ENCODE results near the gene HK3. TPM values are rescaled to one million over a fixed set of nuclear protein-coding genes. Genes with fewer than 3 reads are reported as not detected.

The HK3 gene, protein sequence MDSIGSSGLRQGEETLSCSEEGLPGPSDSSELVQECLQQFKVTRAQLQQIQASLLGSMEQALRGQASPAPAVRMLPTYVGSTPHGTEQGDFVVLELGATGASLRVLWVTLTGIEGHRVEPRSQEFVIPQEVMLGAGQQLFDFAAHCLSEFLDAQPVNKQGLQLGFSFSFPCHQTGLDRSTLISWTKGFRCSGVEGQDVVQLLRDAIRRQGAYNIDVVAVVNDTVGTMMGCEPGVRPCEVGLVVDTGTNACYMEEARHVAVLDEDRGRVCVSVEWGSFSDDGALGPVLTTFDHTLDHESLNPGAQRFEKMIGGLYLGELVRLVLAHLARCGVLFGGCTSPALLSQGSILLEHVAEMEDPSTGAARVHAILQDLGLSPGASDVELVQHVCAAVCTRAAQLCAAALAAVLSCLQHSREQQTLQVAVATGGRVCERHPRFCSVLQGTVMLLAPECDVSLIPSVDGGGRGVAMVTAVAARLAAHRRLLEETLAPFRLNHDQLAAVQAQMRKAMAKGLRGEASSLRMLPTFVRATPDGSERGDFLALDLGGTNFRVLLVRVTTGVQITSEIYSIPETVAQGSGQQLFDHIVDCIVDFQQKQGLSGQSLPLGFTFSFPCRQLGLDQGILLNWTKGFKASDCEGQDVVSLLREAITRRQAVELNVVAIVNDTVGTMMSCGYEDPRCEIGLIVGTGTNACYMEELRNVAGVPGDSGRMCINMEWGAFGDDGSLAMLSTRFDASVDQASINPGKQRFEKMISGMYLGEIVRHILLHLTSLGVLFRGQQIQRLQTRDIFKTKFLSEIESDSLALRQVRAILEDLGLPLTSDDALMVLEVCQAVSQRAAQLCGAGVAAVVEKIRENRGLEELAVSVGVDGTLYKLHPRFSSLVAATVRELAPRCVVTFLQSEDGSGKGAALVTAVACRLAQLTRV
- not detected in 2 replicates for total RNA-seq (2014; rRNA removed; shearing (Covaris generic))

DNA sequence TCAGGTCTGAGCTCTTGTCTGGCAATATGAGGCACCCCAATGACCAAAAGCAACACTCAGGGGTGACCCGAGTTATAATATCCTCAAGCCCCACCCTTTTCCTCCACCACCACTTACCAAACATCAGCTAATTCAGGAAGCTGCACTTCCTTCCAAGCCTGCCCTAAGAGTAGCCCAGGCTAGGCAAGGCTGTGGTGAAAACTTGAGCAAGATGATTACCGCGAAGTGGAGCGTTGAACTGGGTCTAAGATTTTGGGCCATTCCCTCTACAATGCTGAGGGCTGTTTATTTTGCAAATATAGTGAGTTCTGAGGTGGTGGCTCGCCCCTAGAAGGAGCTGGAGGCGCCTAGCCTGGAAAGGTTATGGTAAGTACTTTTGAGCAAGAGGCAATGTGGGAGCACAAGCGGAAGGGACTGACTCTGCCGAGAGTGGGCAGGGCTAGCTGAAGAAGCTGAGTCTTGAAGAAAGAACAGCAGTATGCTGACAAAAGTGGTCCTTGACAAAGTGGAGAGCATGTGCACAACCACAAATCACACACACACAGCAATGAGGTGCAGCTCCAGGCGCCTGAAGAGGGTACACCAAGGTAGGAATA lies at the start of gene HK3:
Gene HK3 (minus strand): TSS at position 51 of the 596 bp plus-strand sequence. CDS start 3,187 bp downstream, outside the sequence.
- H3K36me3 ChIP-seq, result peaks cover 25% of the 10 kb centered on the region
- H3K27ac ChIP-seq, result no peak within 1 kb of the TSS
- H3K27me3 ChIP-seq (replicated peaks), result no peaks in the 10 kb centered on the region; the same call in 1 of the 2 replicates
- peak in 1 of 2 experiments; percentile 36 for DNase-seq (ENCODE audit: low read depth in 1 of 2, low spot score in 2 of 2)
- H3K4me3 ChIP-seq, result no peak within 1 kb of the TSS
- no peaks in the 10 kb centered on the region for H3K9me3 ChIP-seq (replicated peaks)
- H3K4me1 ChIP-seq (replicated peaks), result no peaks in the 10 kb centered on the region

DNA sequence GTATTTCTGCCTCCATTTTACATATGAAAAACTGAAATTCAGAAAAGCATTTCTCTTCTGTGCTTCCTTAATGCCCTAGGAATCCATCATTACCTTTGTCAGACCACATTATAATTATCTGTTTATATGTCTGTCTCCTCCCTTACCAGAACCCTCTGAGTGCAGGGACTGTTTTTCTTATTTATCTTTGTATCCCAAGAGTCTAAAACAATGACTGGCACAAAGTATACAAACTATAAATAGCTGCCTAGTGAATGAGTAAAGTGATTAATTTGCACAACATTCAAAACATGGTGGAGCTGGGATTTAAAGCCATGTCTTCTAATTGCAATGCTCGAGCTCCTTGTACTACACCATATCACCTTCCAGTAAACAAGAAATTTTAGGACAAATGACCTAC lies 49.3 kb upstream of the HK3 start:
- no peak overlapping the region; the same call in 1 of the 2 replicates for H3K27ac ChIP-seq
- peaks cover 68% of the 10 kb centered on the region for H3K36me3 ChIP-seq
- no peaks in the 10 kb centered on the region for H3K27me3 ChIP-seq (replicated peaks)
- peaks cover 16% of the 10 kb centered on the region for H3K4me1 ChIP-seq (replicated peaks)
- H3K9me3 ChIP-seq (replicated peaks), result no peaks in the 10 kb centered on the region
- peak in 1 of 2 experiments; percentile 68 for DNase-seq (ENCODE audit: low read depth in 1 of 2, low spot score in 2 of 2)
- H3K4me3 ChIP-seq, result no peak overlapping the region

GRCh38 chr5:176947847-176948246 lies 48.7 kb upstream of the HK3 start:
- no peaks in the 10 kb centered on the region for H3K27me3 ChIP-seq (replicated peaks)
- DNase-seq (ENCODE audit: low read depth in 1 of 2, low spot score in 2 of 2), result peak in 1 of 2 experiments; percentile 28
- H3K36me3 ChIP-seq, result peaks cover 70% of the 10 kb centered on the region
- no peaks in the 10 kb centered on the region for H3K9me3 ChIP-seq (replicated peaks)
- no peak overlapping the region for H3K4me3 ChIP-seq
- no peak overlapping the region; the same call in 1 of the 2 replicates for H3K27ac ChIP-seq
- peaks cover 16% of the 10 kb centered on the region for H3K4me1 ChIP-seq (replicated peaks)

DNA sequence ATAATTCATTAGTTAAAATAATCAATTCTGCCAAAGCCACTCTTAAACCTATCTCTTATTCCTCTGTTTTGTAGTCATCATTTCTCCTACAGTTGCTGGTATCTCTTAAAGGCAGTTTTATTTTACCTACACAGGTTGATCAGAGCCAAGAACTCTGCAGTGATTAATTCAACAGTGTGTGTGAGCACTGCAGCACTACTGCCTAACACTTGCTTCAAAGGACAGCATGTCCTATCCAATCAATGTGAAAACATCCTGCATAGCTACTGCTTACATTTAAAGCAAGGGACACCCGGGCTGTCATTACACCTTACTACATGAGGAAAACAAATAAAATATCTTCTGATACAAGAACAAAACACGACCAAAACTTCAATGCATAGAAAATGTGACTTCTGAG lies 45.1 kb upstream of the HK3 start:
- H3K27me3 ChIP-seq (replicated peaks), result no peaks in the 10 kb centered on the region
- H3K4me1 ChIP-seq (replicated peaks), result peaks cover 14% of the 10 kb centered on the region
- H3K27ac ChIP-seq, result no peak overlapping the region
- H3K4me3 ChIP-seq, result no peak overlapping the region
- no peak for DNase-seq (ENCODE audit: low read depth in 1 of 2, low spot score in 2 of 2)
- peaks cover 74% of the 10 kb centered on the region for H3K36me3 ChIP-seq
- no peaks in the 10 kb centered on the region for H3K9me3 ChIP-seq (replicated peaks)

- H3K4me1 ChIP-seq (replicated peaks), result peaks cover 11% of the 10 kb centered on the region
- peaks cover 73% of the 10 kb centered on the region for H3K36me3 ChIP-seq
- no peak overlapping the region for H3K27ac ChIP-seq
- no peak for DNase-seq (ENCODE audit: low read depth in 1 of 2, low spot score in 2 of 2)
- no peaks in the 10 kb centered on the region for H3K27me3 ChIP-seq (replicated peaks)
- no peak overlapping the region for H3K4me3 ChIP-seq
- no peaks in the 10 kb centered on the region for H3K9me3 ChIP-seq (replicated peaks)
Measured at GRCh38 chr5:176943816-176944215, 44.7 kb upstream of the HK3 start.

DNA sequence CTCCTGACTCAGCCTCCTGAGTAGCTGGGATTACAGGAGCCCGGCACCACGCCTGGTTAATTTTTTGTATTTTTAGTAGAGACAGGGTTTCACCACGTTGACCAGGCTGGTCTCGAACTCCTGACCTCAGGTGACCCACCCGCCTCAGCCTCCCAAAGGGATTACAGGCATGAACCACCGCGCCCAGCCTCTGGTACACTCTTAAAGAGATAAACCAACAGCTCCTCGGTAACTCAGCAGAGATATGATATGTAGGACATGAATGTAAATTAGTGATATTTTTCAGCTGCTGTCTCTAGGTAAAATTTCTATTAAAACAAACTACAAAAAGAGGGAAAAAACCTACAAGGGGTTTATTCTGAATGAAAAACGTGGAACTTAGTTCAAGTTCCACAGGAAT lies 42.8 kb upstream of the HK3 start:
- no peaks in the 10 kb centered on the region for H3K27me3 ChIP-seq (replicated peaks)
- H3K9me3 ChIP-seq (replicated peaks), result no peaks in the 10 kb centered on the region
- no peak overlapping the region for H3K4me3 ChIP-seq
- DNase-seq (ENCODE audit: low read depth in 1 of 2, low spot score in 2 of 2), result no peak
- H3K27ac ChIP-seq, result no peak overlapping the region
- no peaks in the 10 kb centered on the region for H3K4me1 ChIP-seq (replicated peaks)
- peaks cover 74% of the 10 kb centered on the region for H3K36me3 ChIP-seq

- Histone ChIP-seq H3K27ac (no peak overlapping the region), H3K9me3 (replicated peaks) (no peaks in the 10 kb centered on the region), H3K27me3 (replicated peaks) (no peaks in the 10 kb centered on the region), H3K36me3 (peaks cover 68% of the 10 kb centered on the region), H3K4me1 (replicated peaks) (no peaks in the 10 kb centered on the region), H3K4me3 (no peak overlapping the region)
- no peak for DNase-seq (ENCODE audit: low read depth in 1 of 2, low spot score in 2 of 2)
Measured at GRCh38 chr5:176938472-176938871, 39.3 kb upstream of the HK3 start.

DNA sequence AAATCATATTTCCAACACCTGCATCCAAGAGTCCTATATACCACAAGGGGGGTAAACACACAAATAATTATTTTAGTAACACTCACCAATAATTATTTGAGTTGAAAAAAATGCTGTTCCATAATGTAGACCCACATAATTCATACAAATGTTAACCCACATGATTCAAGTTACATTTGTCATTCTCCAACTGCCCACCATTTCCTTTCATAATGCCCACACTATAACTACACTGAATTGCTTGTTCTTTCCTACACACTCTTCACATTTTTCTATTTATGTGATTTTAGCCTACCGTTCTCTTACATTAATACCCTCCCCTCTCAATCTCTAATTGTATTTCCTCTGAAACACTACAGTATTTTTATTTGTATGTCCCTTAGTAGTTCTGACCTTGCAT lies 35.9 kb upstream of the HK3 start:
- no peak for DNase-seq (ENCODE audit: low read depth in 1 of 2, low spot score in 2 of 2)
- no peak overlapping the region for H3K27ac ChIP-seq
- H3K4me3 ChIP-seq, result no peak overlapping the region
- no peaks in the 10 kb centered on the region for H3K9me3 ChIP-seq (replicated peaks)
- no peaks in the 10 kb centered on the region for H3K4me1 ChIP-seq (replicated peaks)
- peaks cover 61% of the 10 kb centered on the region for H3K36me3 ChIP-seq
- no peaks in the 10 kb centered on the region for H3K27me3 ChIP-seq (replicated peaks)

GRCh38 chr5:176934309-176934930 lies 35.3 kb upstream of the HK3 start:
- H3K4me3 ChIP-seq, result no peak overlapping the region
- H3K27ac ChIP-seq, result no peak overlapping the region
- no peaks in the 10 kb centered on the region for H3K4me1 ChIP-seq (replicated peaks)
- DNase-seq (ENCODE audit: low read depth in 1 of 2, low spot score in 2 of 2), result no peak
- no peaks in the 10 kb centered on the region for H3K27me3 ChIP-seq (replicated peaks)
- no peaks in the 10 kb centered on the region for H3K9me3 ChIP-seq (replicated peaks)
- peaks cover 55% of the 10 kb centered on the region for H3K36me3 ChIP-seq

GRCh38 chr5:176929654-176930053 lies 30.5 kb upstream of the HK3 start:
- Histone ChIP-seq H3K4me1 (replicated peaks) (no peaks in the 10 kb centered on the region), H3K36me3 (peaks cover 38% of the 10 kb centered on the region), H3K27me3 (replicated peaks) (no peaks in the 10 kb centered on the region), H3K27ac (no peak overlapping the region), H3K9me3 (replicated peaks) (no peaks in the 10 kb centered on the region), H3K4me3 (no peak overlapping the region)
- no peak for DNase-seq (ENCODE audit: low read depth in 1 of 2, low spot score in 2 of 2)

GRCh38 chr5:176927562-176927961 lies 28.4 kb upstream of the HK3 start:
- DNase-seq (ENCODE audit: low read depth in 1 of 2, low spot score in 2 of 2), result no peak
- H3K27me3 ChIP-seq (replicated peaks), result no peaks in the 10 kb centered on the region
- peaks cover 27% of the 10 kb centered on the region for H3K36me3 ChIP-seq
- H3K4me3 ChIP-seq, result no peak overlapping the region
- no peaks in the 10 kb centered on the region for H3K9me3 ChIP-seq (replicated peaks)
- no peak overlapping the region for H3K27ac ChIP-seq
- H3K4me1 ChIP-seq (replicated peaks), result no peaks in the 10 kb centered on the region

GRCh38 chr5:176922817-176923216 lies 23.7 kb upstream of the HK3 start:
- no peak overlapping the region for H3K4me3 ChIP-seq
- DNase-seq (ENCODE audit: low read depth in 1 of 2, low spot score in 2 of 2), result no peak
- no peak overlapping the region for H3K27ac ChIP-seq
- peaks cover 24% of the 10 kb centered on the region for H3K36me3 ChIP-seq
- peaks cover 6% of the 10 kb centered on the region; the same call in 1 of the 2 replicates for H3K4me1 ChIP-seq (replicated peaks)
- no peaks in the 10 kb centered on the region for H3K9me3 ChIP-seq (replicated peaks)
- no peaks in the 10 kb centered on the region for H3K27me3 ChIP-seq (replicated peaks)

DNA sequence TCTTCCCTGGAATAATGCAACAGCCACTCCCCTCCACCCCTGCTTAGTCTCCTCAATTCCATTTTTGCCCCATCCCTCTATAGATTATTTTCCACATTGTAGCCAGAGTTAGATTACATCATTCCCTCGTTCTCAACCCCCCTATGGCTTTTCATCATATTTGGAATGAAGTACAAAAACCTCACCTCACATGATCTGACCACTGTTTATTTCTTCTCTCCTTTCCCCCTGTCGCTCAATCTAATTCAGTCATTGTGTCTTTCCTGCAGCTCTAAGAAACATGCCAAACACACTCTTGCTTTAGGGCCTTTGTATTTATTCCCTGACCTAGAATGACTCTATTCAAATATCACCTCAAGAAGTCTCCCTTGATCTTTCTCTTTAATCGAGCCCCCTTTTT lies 22.6 kb upstream of the HK3 start:
- no peaks in the 10 kb centered on the region for H3K9me3 ChIP-seq (replicated peaks)
- H3K27me3 ChIP-seq (replicated peaks), result no peaks in the 10 kb centered on the region
- H3K36me3 ChIP-seq, result peaks cover 27% of the 10 kb centered on the region
- peak in 1 of 2 experiments; percentile 16 for DNase-seq (ENCODE audit: low read depth in 1 of 2, low spot score in 2 of 2)
- no peak overlapping the region for H3K4me3 ChIP-seq
- no peak overlapping the region for H3K27ac ChIP-seq
- peaks cover 6% of the 10 kb centered on the region; the same call in 1 of the 2 replicates for H3K4me1 ChIP-seq (replicated peaks)
